Measurements from ENCODE around the gene TECTA.

GRCh38 chr11:121066623-121067022, 34.4 kb upstream of the TECTA start:
- no peak for TF ChIP-seq CTCF (IDR thresholded peaks at IDR 0.05; ENCODE audit: poor library complexity, severe bottlenecking)
- no peak for TF ChIP-seq MXI1 (conservative IDR thresholded peaks at IDR 0.05; ENCODE audit: poor library complexity, severe bottlenecking)
- no peak for TF ChIP-seq POLR2AphosphoS5 (IDR thresholded peaks at IDR 0.05)
- TF ChIP-seq REST (IDR thresholded peaks at IDR 0.05; ENCODE audit: borderline replicate concordance), result no peak
